ENCODE results near the gene MERTK. TPM values are rescaled to one million over a fixed set of nuclear protein-coding genes. Genes with fewer than 3 reads are reported as not detected.
"Not testable (repeated sequence)": the region's sequence is repeated elsewhere in the genome, so short reads cannot be mapped to it uniquely, and the experiment has no call there.

The MERTK gene
- total and polyA plus RNA-seq, 2 donors (not counting 1 experiment from before 2014, with no cell fraction given), result 0.04 to 0.34 TPM

GRCh38 chr2:112065486-112065885 lies 167.1 kb downstream of the MERTK start:
- Histone ChIP-seq H3K9me3 (ENCODE audit: control extremely low read depth in 1 of 3, control insufficient read depth in 2 of 3, insufficient read depth in 1 of 3, low read length in 2 of 3) (no peaks in the 10 kb centered on the region), H3K27ac (ENCODE audit: low read length in 2 of 2) (no peak overlapping the region), H3K36me3 (replicated peaks in 1 of 2; ENCODE audit: control extremely low read depth in 1 of 2, control insufficient read depth in 1 of 2, extremely low read depth in 1 of 2, insufficient read depth in 2 of 2, low read length in 1 of 2) (peaks cover 18 to 62% of the 10 kb centered on the region in 2 experiments), H2AFZ (ENCODE audit: insufficient read depth, low read depth, low read length, poor library complexity, severe bottlenecking) (no peak overlapping the region), H3K9ac (ENCODE audit: low read length) (no peak overlapping the region), H3K4me1 (ENCODE audit: control insufficient read depth in 2 of 2, insufficient read depth in 2 of 2, low read length in 2 of 2) (peaks cover 0 to 5% of the 10 kb centered on the region in 2 donors), H4K20me1 (ENCODE audit: control insufficient read depth, insufficient read depth, low read length, poor library complexity, severe bottlenecking) (peaks cover 4% of the 10 kb centered on the region), H3K79me2 (ENCODE audit: control insufficient read depth, insufficient read depth, low read length) (peaks cover 26% of the 10 kb centered on the region), H3K4me2 (replicated peaks; ENCODE audit: low read depth, low read length, poor library complexity, severe bottlenecking) (no peak overlapping the region), H3K27me3 (replicated peaks in 1 of 4; ENCODE audit: control extremely low read depth in 1 of 4, control insufficient read depth in 3 of 4, insufficient read depth in 4 of 4, low read length in 3 of 4) (no peaks in the 10 kb centered on the region), H3K4me3 (ENCODE audit: control extremely low read depth in 1 of 5, extremely low read depth in 1 of 5, insufficient read depth in 1 of 5, low read depth in 2 of 5, low read length in 4 of 5) (no peak overlapping the region)
- Mint-ChIP-seq H3K27me3 (no peaks in the 10 kb centered on the region), H3K9me3 (ENCODE audit: insufficient read depth) (no peaks in the 10 kb centered on the region), H3K27ac (no peak overlapping the region), H3K4me3 (no peak overlapping the region), H3K4me1 (peaks cover 25% of the 10 kb centered on the region)
- WGBS (ENCODE audit: insufficient coverage), result 80% methylated on average over 1 of the region's 5 CpGs
- CTCF ChIA-PET, result no interaction called here
- TF ChIP-seq EZH2 (IDR thresholded peaks at IDR 0.05; ENCODE audit: borderline replicate concordance, insufficient read depth, low read depth, low read length, poor library complexity, severe bottlenecking), result no peak
- TF ChIP-seq CTCF (IDR thresholded peaks at IDR 0.05), result no peak
- ATAC-seq (ENCODE audit: low read depth) (no peak), DNase-seq (no peak)
- POLR2A ChIA-PET, result no interaction called here
- intact Hi-C loops (cut with micrococcal nuclease), result no loop called here

DNA sequence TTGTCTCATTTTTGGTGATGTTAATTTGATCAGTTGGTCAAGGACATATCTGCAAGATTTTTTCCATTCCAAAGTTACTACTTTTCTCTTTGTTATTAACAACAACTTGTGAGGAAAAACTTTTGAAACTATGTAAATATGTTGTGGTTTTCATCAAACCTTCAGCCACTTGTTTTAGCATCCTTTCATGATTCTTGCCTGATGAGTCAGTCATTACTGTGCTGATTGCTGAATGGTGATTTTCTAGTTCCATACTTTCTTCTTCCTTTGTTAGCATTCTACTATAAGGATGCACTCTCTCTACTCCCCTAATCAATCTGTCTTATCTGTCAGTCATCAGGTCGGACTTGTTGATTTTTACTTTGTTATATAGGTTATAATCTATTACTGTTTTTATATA lies 167.6 kb downstream of the MERTK start:
- Histone ChIP-seq H2AFZ (ENCODE audit: insufficient read depth, low read depth, low read length, poor library complexity, severe bottlenecking) (no peak overlapping the region), H3K79me2 (ENCODE audit: control insufficient read depth, insufficient read depth, low read length) (peaks cover 26% of the 10 kb centered on the region), H3K27ac (ENCODE audit: low read length in 2 of 2) (no peak overlapping the region), H3K36me3 (replicated peaks in 1 of 2; ENCODE audit: control extremely low read depth in 1 of 2, control insufficient read depth in 1 of 2, extremely low read depth in 1 of 2, insufficient read depth in 2 of 2, low read length in 1 of 2) (peaks cover 18 to 62% of the 10 kb centered on the region in 2 experiments), H4K20me1 (ENCODE audit: control insufficient read depth, insufficient read depth, low read length, poor library complexity, severe bottlenecking) (peaks cover 4% of the 10 kb centered on the region), H3K4me3 (ENCODE audit: control extremely low read depth in 1 of 5, extremely low read depth in 1 of 5, insufficient read depth in 1 of 5, low read depth in 2 of 5, low read length in 4 of 5) (no peak overlapping the region), H3K9ac (ENCODE audit: low read length) (no peak overlapping the region), H3K27me3 (replicated peaks in 1 of 4; ENCODE audit: control extremely low read depth in 1 of 4, control insufficient read depth in 3 of 4, insufficient read depth in 4 of 4, low read length in 3 of 4) (no peaks in the 10 kb centered on the region), H3K4me2 (replicated peaks; ENCODE audit: low read depth, low read length, poor library complexity, severe bottlenecking) (no peak overlapping the region), H3K9me3 (ENCODE audit: control extremely low read depth in 1 of 3, control insufficient read depth in 2 of 3, insufficient read depth in 1 of 3, low read length in 2 of 3) (no peaks in the 10 kb centered on the region), H3K4me1 (ENCODE audit: control insufficient read depth in 2 of 2, insufficient read depth in 2 of 2, low read length in 2 of 2) (peaks cover 0 to 5% of the 10 kb centered on the region in 2 donors)
- DNase-seq, result no peak
- CTCF ChIA-PET, result interaction anchor here (0.6 kb wide), 1 partner anchor 367 kb away, joined by 3 read pairs; the partner anchor contains the start of gene RGPD8
- Mint-ChIP-seq H3K9me3 (ENCODE audit: insufficient read depth) (no peaks in the 10 kb centered on the region), H3K4me3 (no peak overlapping the region), H3K4me1 (peaks cover 25% of the 10 kb centered on the region), H3K27ac (no peak overlapping the region), H3K27me3 (no peaks in the 10 kb centered on the region)
- ATAC-seq (ENCODE audit: low read depth), result no peak
- POLR2A ChIA-PET, result no interaction called here
- TF ChIP-seq EZH2 (IDR thresholded peaks at IDR 0.05; ENCODE audit: borderline replicate concordance, insufficient read depth, low read depth, low read length, poor library complexity, severe bottlenecking) (no peak), CTCF (IDR thresholded peaks at IDR 0.05) (no peak)
- intact Hi-C loops (cut with micrococcal nuclease), result no loop called here
- no CpG with 5 or more reads among the region's 1 CpG for WGBS (ENCODE audit: insufficient coverage)

GRCh38 chr2:112069794-112070193 lies 171.4 kb downstream of the MERTK start:
- peaks cover 28% of the 10 kb centered on the region for H3K4me1 Mint-ChIP-seq

More at GRCh38 chr2:112069794-112070193, 171.4 kb downstream of the MERTK start:
- POLR2A ChIA-PET; intact Hi-C loops (cut with micrococcal nuclease); H3K27ac Mint-ChIP-seq; H3K27ac ChIP-seq (ENCODE audit: low read length in 2 of 2); H3K27me3 ChIP-seq (replicated peaks in 1 of 4; ENCODE audit: control extremely low read depth in 1 of 4, control insufficient read depth in 3 of 4, insufficient read depth in 4 of 4, low read length in 3 of 4); H3K9ac ChIP-seq (ENCODE audit: low read length); H3K9me3 ChIP-seq (ENCODE audit: control extremely low read depth in 1 of 3, control insufficient read depth in 2 of 3, insufficient read depth in 1 of 3, low read length in 2 of 3); H3K4me3 Mint-ChIP-seq; H3K4me3 ChIP-seq (ENCODE audit: control extremely low read depth in 1 of 5, extremely low read depth in 1 of 5, insufficient read depth in 1 of 5, low read depth in 2 of 5, low read length in 4 of 5); H3K27me3 Mint-ChIP-seq; H3K9me3 Mint-ChIP-seq (ENCODE audit: insufficient read depth); H2AFZ ChIP-seq (ENCODE audit: insufficient read depth, low read depth, low read length, poor library complexity, severe bottlenecking); CTCF ChIA-PET; H3K4me1 ChIP-seq (ENCODE audit: control insufficient read depth in 2 of 2, insufficient read depth in 2 of 2, low read length in 2 of 2); ATAC-seq (ENCODE audit: low read depth); DNase-seq; H3K4me2 ChIP-seq (replicated peaks; ENCODE audit: low read depth, low read length, poor library complexity, severe bottlenecking): not testable (repeated sequence)
- peaks cover 15 to 49% of the 10 kb centered on the region in 2 experiments for H3K36me3 ChIP-seq (replicated peaks in 1 of 2; ENCODE audit: control extremely low read depth in 1 of 2, control insufficient read depth in 1 of 2, extremely low read depth in 1 of 2, insufficient read depth in 2 of 2, low read length in 1 of 2)
- peaks cover 35% of the 10 kb centered on the region for H3K79me2 ChIP-seq (ENCODE audit: control insufficient read depth, insufficient read depth, low read length)
- peaks cover 12% of the 10 kb centered on the region for H4K20me1 ChIP-seq (ENCODE audit: control insufficient read depth, insufficient read depth, low read length, poor library complexity, severe bottlenecking)
